Ovary (tissue), 9 donors: Measurements from ENCODE around the gene LHX4. TPM values are rescaled to one million over a fixed set of nuclear protein-coding genes. Genes with fewer than 3 reads are reported as not detected.

Source experiments
- DNase-seq, 5 donors: peaks; one replicate each; pipeline ENCODE4 v3.0.0-alpha.2; 2019 to 2020
- H3K27ac ChIP-seq, 2 donors: fragments of 200-600 bp; one replicate each; pipeline versions ENCODE4 v1.5.1 to v1.8.0; 2019 to 2022
- H3K27me3 ChIP-seq: fragments of 200-600 bp; one replicate; pipeline ENCODE4 v1.8.0; 2022
- H3K36me3 ChIP-seq: fragments of 200-600 bp; sonication (generic); one replicate; pipeline ENCODE4 v1.5.1; 2019
- H3K4me1 ChIP-seq: one replicate; pipeline ENCODE4 v1.8.1; 2013; ENCODE audit warnings: mild to moderate bottlenecking, moderate library complexity; ENCODE audit not compliant: insufficient read depth
- H3K4me3 ChIP-seq: fragments of 200-600 bp; sonication (generic); one replicate; pipeline ENCODE4 v1.5.1; 2017
- H3K9me3 ChIP-seq, 2 donors: fragments of 200-600 bp in 1 of 2; sonication (generic) in 1 of 2; one replicate each; pipeline versions ENCODE4 v1.5.1 to v1.8.1; 2013 to 2019; ENCODE audit warnings: mild to moderate bottlenecking in 1 of 2, moderate library complexity in 1 of 2
- CTCF ChIP-seq, 3 donors: fragments of 450-650 bp in 2 of 3; fragments of 200-600 bp in 1 of 3; IDR thresholded peaks; one replicate each; pipeline versions ENCODE4 v1.5.1 to v1.8.0; 2016 to 2022; ENCODE audit warnings: antibody characterized with exemption in 3 of 3, mild to moderate bottlenecking in 1 of 3
- EP300 ChIP-seq: sonication (generic); formaldehyde crosslinking; IDR thresholded peaks from one replicate; pipeline ENCODE4 v1.6.1; 2017; ENCODE audit warnings: antibody characterized with exemption
- POLR2A ChIP-seq: fragments of 450-650 bp; IDR thresholded peaks from one replicate; pipeline ENCODE4 v1.6.1; 2017; ENCODE audit warnings: antibody characterized with exemption, mild to moderate bottlenecking, moderate library complexity
- WGBS, 3 donors: extraction: QIAGEN DNeasy Blood & Tissue Kit in 1 of 3; methylation state at CpG; one replicate each; pipeline versions ENCODE4 v1.1.5 to v1.1.7; 2013 to 2017; 5-methylcytosine and 5-hydroxymethylcytosine counted together
- intact Hi-C, 4 donors: fragments of 100-400 bp; cut with DNase I; formaldehyde crosslinking; loops; one replicate each; pipeline versions ENCODE4 v1.11.0 to v1.15.1; 2022 to 2023
- polyA plus RNA-seq, 2 donors: library from polyadenylated mRNA; stranded (reverse); fragments of 200-250 nt in 1 of 2; fragments of 350-450 nt in 1 of 2; fragmentation: Illumina TruSeq in 1 of 2; extraction: RNeasy Lipid Tissue Mini Kit (QIAGEN cat#74804) in 1 of 2; gene quantifications; one replicate each; pipeline ENCODE4 v1.2.3, GENCODE V29; 2013 to 2014
- total RNA-seq, 7 donors: library from RNA; depleted of rRNA in 2 of 7; stranded (reverse); fragments of >200 nt in 2 of 7; fragmentation: NEBNext Ultra II Directional in 3 of 7; extraction: Animal tissue kit (Norgen Biotek cat#: 25700) in 3 of 7; gene quantifications; one replicate each; pipeline versions ENCODE4 v1.1.0 to v1.2.4, GENCODE V29; 2016 to 2023
- donor health status: DM: no; HTN: no; CAD: no; lungs with moderate emphysema.
- donor health status: DM: no; HTN: no; CAD: no.
- donor health status: Bipolar disorder and iron deficiency.
- donor health status: DM: yes; HTN: yes; CAD: no.
- donor health status: DM: no; HTN: no; CAD: no.
- donor health status: DM: yes; HTN: yes; CAD: no.

The LHX4 gene
- total and polyA plus RNA-seq, 9 donors: 0.05 to 0.10 TPM; not detected in 7

GRCh38 chr1:180291004-180291403 is 60.9 kb downstream of the LHX4 start:
- DNase-seq: no peak
- no peaks in the 10 kb centered on the region for H3K9me3 ChIP-seq
- no peaks in the 10 kb centered on the region for H3K27me3 ChIP-seq
- H3K4me1 ChIP-seq: no peaks in the 10 kb centered on the region
- no peak overlapping the region for H3K27ac ChIP-seq
- 69 to 82% (median 77%) methylated on average over 1 of the region's 1 CpG for WGBS, 3 donors
- H3K4me3 ChIP-seq: no peak overlapping the region
- TF ChIP-seq EP300 (no peak), POLR2A (no peak), CTCF (IDR thresholded peaks at IDR 0.05) (no peak)
- intact Hi-C loops: no loop called here
- H3K36me3 ChIP-seq: no peaks in the 10 kb centered on the region

- Histone ChIP-seq H3K4me3 (no peak overlapping the region), H3K36me3 (no peaks in the 10 kb centered on the region), H3K27me3 (no peaks in the 10 kb centered on the region), H3K27ac (no peak overlapping the region), H3K4me1 (no peaks in the 10 kb centered on the region), H3K9me3 (no peaks in the 10 kb centered on the region)
- intact Hi-C loops: no loop called here
- no peak for DNase-seq
- 96 to 99% (median 98%) methylated on average over 2 of the region's 2 CpGs for WGBS, 3 donors
- TF ChIP-seq POLR2A (no peak), EP300 (no peak), CTCF (IDR thresholded peaks at IDR 0.05) (no peak)
Measured at GRCh38 chr1:180294711-180295110, 64.6 kb downstream of the LHX4 start.

GRCh38 chr1:180295999-180296398 is 65.9 kb downstream of the LHX4 start:
- intact Hi-C loops: no loop called here
- Histone ChIP-seq H3K36me3 (no peaks in the 10 kb centered on the region), H3K27ac (no peak overlapping the region), H3K4me1 (no peaks in the 10 kb centered on the region), H3K27me3 (no peaks in the 10 kb centered on the region), H3K4me3 (no peak overlapping the region), H3K9me3 (no peaks in the 10 kb centered on the region)
- no peak for DNase-seq
- WGBS, 3 donors: 91 to 95% (median 95%) methylated on average over 1 of the region's 1 CpG
- TF ChIP-seq EP300 (no peak), CTCF (IDR thresholded peaks at IDR 0.05) (no peak), POLR2A (no peak)

GRCh38 chr1:180299479-180300221 is 69.6 kb downstream of the LHX4 start:
- intact Hi-C loops: no loop called here
- Histone ChIP-seq H3K27ac (no peak overlapping the region), H3K4me3 (no peak overlapping the region), H3K36me3 (no peaks in the 10 kb centered on the region), H3K4me1 (no peaks in the 10 kb centered on the region), H3K9me3 (no peaks in the 10 kb centered on the region), H3K27me3 (no peaks in the 10 kb centered on the region)
- WGBS, 3 donors: 78 to 81% (median 79%) methylated on average over 7 of the region's 7 CpGs
- TF ChIP-seq EP300: no peak
- TF ChIP-seq CTCF (IDR thresholded peaks at IDR 0.05): no peak
- TF ChIP-seq POLR2A: no peak
- DNase-seq: no peak
